Panc1 (cell line): ENCODE data around the gene BCAS3. TPM values are rescaled to one million over a fixed set of nuclear protein-coding genes. Genes with fewer than 3 reads are reported as not detected.

Experiments used
- ATAC-seq: fragments of 200-7000 bp; cut with Tn5 transposase; 2 replicates; pipeline ENCODE4 v1.9.1; 2020; ENCODE audit warnings: mild to moderate bottlenecking, moderate library complexity
- BruUV-seq: library from RNA; stranded (reverse); fragments of 400-500 nt; replicated peaks from 2 replicates; lab custom pipeline; 2021; lab: Mats Ljungman, UMichigan
- CTCF ChIA-PET: fragments of 300-600 bp; sonication (Branson Sonifier 250); formaldehyde crosslinking; loops from one replicate; lab custom pipeline; 2022; ENCODE audit warnings: antibody characterized with exemption; lab: Charles Lee
- POLR2A ChIA-PET: fragments of 300-600 bp; sonication (Branson Sonifier 250); formaldehyde crosslinking; loops from one replicate; lab custom pipeline; 2022; ENCODE audit warnings: antibody characterized with exemption; lab: Charles Lee
- DNase-seq: peaks from one replicate; pipeline ENCODE4 v3.0.0-alpha.2; 2010; ENCODE audit warnings: low read depth, low spot score
- H3K27ac ChIP-seq: 2 replicates; pipeline ENCODE4 v1.5.1; 2011; ENCODE audit warnings: mild to moderate bottlenecking, low read length, inconsistent platforms
- H3K27me3 ChIP-seq: fragments of 200-500 bp; sonication (Bioruptor generic); 2 replicates; pipeline ENCODE4 v1.6.0; 2014; ENCODE audit warnings: low read length, inconsistent platforms; ENCODE audit not compliant: control insufficient read depth, insufficient read depth
- H3K36me3 ChIP-seq: fragments of 200-500 bp; sonication (Bioruptor generic); 2 replicates; pipeline ENCODE4 v1.5.1; 2014; ENCODE audit warnings: inconsistent platforms, mild to moderate bottlenecking, low read length, moderate library complexity; ENCODE audit not compliant: control insufficient read depth, insufficient read depth
- H3K4me1 ChIP-seq: 2 replicates; pipeline ENCODE4 v1.5.1; 2011; ENCODE audit warnings: inconsistent platforms, mild to moderate bottlenecking, low read length, moderate library complexity; ENCODE audit not compliant: control insufficient read depth, insufficient read depth
- H3K4me3 ChIP-seq, 2 experiments: 2 replicates each; pipeline ENCODE4 v1.5.1; 2011 to 2012; ENCODE audit warnings: low read depth in 2 of 2, low read length in 2 of 2, mild to moderate bottlenecking in 2 of 2, inconsistent platforms in 1 of 2, moderate library complexity in 1 of 2
- H3K9me3 ChIP-seq: fragments of 200-500 bp; sonication (Bioruptor generic); 2 replicates; pipeline ENCODE4 v1.5.1; 2014; ENCODE audit warnings: low read depth, mild to moderate bottlenecking, inconsistent platforms, low read length, moderate library complexity; ENCODE audit not compliant: control insufficient read depth, insufficient read depth
- POLR2AphosphoS5 ChIP-seq: IDR thresholded peaks from 2 replicates; pipeline ENCODE4 v1.6.1; 2012; ENCODE audit warnings: mild to moderate bottlenecking, low read depth, low read length, moderate library complexity
- SIN3A ChIP-seq: IDR thresholded peaks from 2 replicates; pipeline ENCODE4 v1.6.1; 2012; ENCODE audit warnings: low read depth, mild to moderate bottlenecking, low read length, moderate library complexity, borderline replicate concordance; ENCODE audit not compliant: insufficient read depth
- TCF7L2 ChIP-seq: IDR thresholded peaks from 2 replicates; pipeline ENCODE4 v1.6.1; 2011; ENCODE audit warnings: mild to moderate bottlenecking, low read depth, low read length, inconsistent platforms
- in situ Hi-C: cut with HindIII; loops from 2 replicates; pipeline ENCODE4 v1.10.0; 2016; ENCODE audit warnings: low sequenced_read_pairs, low pct_unique_long_range_greater_than_20kb
- intact Hi-C: fragments of 100-400 bp; cut with micrococcal nuclease; formaldehyde crosslinking; loops from one replicate; pipeline ENCODE4 v1.10.0; 2022; ENCODE audit not compliant: unreplicated experiment
- total RNA-seq: library from RNA; stranded (reverse); gene quantifications from one replicate; pipeline ENCODE4 v1.2.1, GENCODE V29; 2021; ENCODE audit not compliant: unreplicated experiment
- TF ChIP-seq, protein P1 (sequence below): fragments of 450-650 bp; IDR thresholded peaks from 2 replicates; pipeline ENCODE4 v1.5.1; 2017; ENCODE audit warnings: mild to moderate bottlenecking
- TF ChIP-seq, protein P2 (sequence below), 2 experiments: IDR thresholded peaks; 2 replicates each; pipeline ENCODE4 v1.6.1; 2011 to 2012; ENCODE audit warnings: low read depth in 2 of 2, control low read depth in 1 of 2, low read length in 1 of 2, mild to moderate bottlenecking in 1 of 2, moderate library complexity in 1 of 2; ENCODE audit not compliant: insufficient read depth in 1 of 2

Gene BCAS3
- total RNA-seq, 1 experiment from 2014 or later: 9.3 TPM

DNA sequence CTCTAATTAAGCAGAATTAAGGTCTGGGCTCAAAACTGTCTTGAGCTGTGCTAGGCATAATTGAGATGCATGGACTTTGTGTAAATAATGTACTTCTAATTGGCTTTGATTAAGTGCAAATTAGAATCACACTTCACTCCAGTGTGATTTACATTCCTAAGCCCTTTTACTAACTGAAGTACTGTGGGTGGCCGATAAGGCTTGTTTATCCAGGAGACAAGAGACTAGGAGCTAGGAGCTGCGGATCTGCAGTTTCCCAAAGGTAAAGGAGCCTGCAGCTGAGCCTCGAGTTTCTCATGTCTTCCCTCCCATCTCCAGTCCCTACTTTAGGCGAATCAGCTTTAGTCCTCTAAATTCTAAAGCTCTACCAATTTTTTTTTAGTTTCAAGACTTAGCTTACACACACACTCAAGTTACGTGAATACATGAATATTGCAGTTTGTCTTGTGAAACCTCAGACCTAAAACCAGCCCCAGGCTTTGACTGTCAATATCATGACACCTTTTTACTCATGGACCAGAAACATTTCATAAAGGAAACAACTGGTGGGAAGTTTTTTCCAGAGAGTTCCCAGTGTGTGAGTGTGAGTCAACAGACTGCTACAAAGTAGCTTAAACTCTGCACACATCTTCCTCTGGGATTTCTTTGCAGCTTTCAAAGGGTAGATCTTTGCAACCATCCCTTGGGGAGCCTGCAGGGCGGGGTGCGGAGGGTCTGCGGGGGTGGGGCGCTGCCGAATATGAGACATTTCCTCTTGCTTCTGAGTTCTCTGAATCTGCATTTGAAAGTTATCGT, 608.1 kb downstream of the BCAS3 start:
- Histone ChIP-seq H3K4me1 (peaks cover 21% of the 10 kb centered on the region), H3K4me3 (no peak overlapping the region), H3K36me3 (no peaks in the 10 kb centered on the region), H3K9me3 (no peaks in the 10 kb centered on the region), H3K27ac (peak overlapping the region; percentile 15; the same call in 1 of the 2 replicates), H3K27me3 (no peaks in the 10 kb centered on the region)
- in situ Hi-C loops (no loop called here), intact Hi-C loops (no loop called here)
- DNase-seq: no peak
- no peak for TF ChIP-seq TCF7L2
- TF ChIP-seq, protein P1, sequence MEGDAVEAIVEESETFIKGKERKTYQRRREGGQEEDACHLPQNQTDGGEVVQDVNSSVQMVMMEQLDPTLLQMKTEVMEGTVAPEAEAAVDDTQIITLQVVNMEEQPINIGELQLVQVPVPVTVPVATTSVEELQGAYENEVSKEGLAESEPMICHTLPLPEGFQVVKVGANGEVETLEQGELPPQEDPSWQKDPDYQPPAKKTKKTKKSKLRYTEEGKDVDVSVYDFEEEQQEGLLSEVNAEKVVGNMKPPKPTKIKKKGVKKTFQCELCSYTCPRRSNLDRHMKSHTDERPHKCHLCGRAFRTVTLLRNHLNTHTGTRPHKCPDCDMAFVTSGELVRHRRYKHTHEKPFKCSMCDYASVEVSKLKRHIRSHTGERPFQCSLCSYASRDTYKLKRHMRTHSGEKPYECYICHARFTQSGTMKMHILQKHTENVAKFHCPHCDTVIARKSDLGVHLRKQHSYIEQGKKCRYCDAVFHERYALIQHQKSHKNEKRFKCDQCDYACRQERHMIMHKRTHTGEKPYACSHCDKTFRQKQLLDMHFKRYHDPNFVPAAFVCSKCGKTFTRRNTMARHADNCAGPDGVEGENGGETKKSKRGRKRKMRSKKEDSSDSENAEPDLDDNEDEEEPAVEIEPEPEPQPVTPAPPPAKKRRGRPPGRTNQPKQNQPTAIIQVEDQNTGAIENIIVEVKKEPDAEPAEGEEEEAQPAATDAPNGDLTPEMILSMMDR: no peak
- TF ChIP-seq, protein P2, sequence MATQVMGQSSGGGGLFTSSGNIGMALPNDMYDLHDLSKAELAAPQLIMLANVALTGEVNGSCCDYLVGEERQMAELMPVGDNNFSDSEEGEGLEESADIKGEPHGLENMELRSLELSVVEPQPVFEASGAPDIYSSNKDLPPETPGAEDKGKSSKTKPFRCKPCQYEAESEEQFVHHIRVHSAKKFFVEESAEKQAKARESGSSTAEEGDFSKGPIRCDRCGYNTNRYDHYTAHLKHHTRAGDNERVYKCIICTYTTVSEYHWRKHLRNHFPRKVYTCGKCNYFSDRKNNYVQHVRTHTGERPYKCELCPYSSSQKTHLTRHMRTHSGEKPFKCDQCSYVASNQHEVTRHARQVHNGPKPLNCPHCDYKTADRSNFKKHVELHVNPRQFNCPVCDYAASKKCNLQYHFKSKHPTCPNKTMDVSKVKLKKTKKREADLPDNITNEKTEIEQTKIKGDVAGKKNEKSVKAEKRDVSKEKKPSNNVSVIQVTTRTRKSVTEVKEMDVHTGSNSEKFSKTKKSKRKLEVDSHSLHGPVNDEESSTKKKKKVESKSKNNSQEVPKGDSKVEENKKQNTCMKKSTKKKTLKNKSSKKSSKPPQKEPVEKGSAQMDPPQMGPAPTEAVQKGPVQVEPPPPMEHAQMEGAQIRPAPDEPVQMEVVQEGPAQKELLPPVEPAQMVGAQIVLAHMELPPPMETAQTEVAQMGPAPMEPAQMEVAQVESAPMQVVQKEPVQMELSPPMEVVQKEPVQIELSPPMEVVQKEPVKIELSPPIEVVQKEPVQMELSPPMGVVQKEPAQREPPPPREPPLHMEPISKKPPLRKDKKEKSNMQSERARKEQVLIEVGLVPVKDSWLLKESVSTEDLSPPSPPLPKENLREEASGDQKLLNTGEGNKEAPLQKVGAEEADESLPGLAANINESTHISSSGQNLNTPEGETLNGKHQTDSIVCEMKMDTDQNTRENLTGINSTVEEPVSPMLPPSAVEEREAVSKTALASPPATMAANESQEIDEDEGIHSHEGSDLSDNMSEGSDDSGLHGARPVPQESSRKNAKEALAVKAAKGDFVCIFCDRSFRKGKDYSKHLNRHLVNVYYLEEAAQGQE (IDR thresholded peaks at IDR 0.05; ENCODE audit: insufficient read depth in 1 of 2, low read depth in 2 of 2, low read length in 1 of 2): no peak
- no peak for TF ChIP-seq SIN3A
- no peak for TF ChIP-seq POLR2AphosphoS5
- POLR2A ChIA-PET: no interaction called here
- BruUV-seq: no TSS peak
- CTCF ChIA-PET: interaction anchor here (0.7 kb wide), 1 partner anchor 313 kb away, joined by 3 read pairs; no protein-coding TSS in a partner anchor
- ATAC-seq: no peak

DNA sequence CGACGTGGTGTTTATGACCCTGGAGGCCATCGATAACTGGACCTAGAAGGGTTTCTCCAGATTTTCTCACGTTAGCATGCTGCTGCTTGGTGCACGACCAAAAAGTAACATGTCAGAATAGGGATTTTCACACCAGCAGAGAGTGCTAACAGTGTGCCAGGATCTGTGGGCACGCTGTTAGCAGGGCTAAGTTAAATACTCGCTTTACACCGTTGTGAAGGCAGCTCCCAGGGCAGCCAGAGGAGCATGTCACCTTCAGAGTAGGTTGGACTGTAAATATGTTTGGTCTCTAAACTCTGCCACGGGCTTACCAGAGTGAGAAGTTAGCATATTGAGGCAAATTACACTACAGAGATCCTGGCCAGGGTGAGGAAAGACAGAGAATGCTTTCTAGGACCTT, 608.8 kb downstream of the BCAS3 start:
- DNase-seq (no peak), ATAC-seq (peak; percentile 57)
- H3K4me3 ChIP-seq: no peak overlapping the region
- CTCF ChIA-PET: no interaction called here
- no peaks in the 10 kb centered on the region for H3K36me3 ChIP-seq
- H3K27ac ChIP-seq: no peak overlapping the region
- no peaks in the 10 kb centered on the region for H3K27me3 ChIP-seq
- no peaks in the 10 kb centered on the region for H3K9me3 ChIP-seq
- intact Hi-C loops: no loop called here
- TF ChIP-seq SIN3A: no peak
- TF ChIP-seq, protein P2 (IDR thresholded peaks at IDR 0.05; ENCODE audit: insufficient read depth in 1 of 2, low read depth in 2 of 2, low read length in 1 of 2): no peak
- no peak for TF ChIP-seq TCF7L2
- TF ChIP-seq POLR2AphosphoS5: no peak
- TF ChIP-seq, protein P1: no peak
- H3K4me1 ChIP-seq: peaks cover 24% of the 10 kb centered on the region
- in situ Hi-C loops: no loop called here
- POLR2A ChIA-PET: no interaction called here
- BruUV-seq: no TSS peak
